WERI-Rb-1 (cell line): ENCODE results near the gene ROCK1.
A peak's percentile ranks its signal among the peaks of the same experiment; 100 is the strongest.
"Not testable (repeated sequence)": the region's sequence is repeated elsewhere in the genome, so short reads cannot be mapped to it uniquely, and the experiment has no call there.

Experiments
- DNase-seq: peaks from one replicate; pipeline ENCODE4 v3.0.0-alpha.2; 2020
- H3K27ac ChIP-seq: fragments of 250-450 bp; sonication (Bioruptor Pico); 2 replicates; pipeline ENCODE4 v1.5.1; 2020; ENCODE audit warnings: mild to moderate bottlenecking, moderate library complexity
- H3K27me3 ChIP-seq: fragments of 250-450 bp; sonication (Bioruptor Pico); 2 replicates; pipeline ENCODE4 v1.5.1; 2021; ENCODE audit warnings: mild to moderate bottlenecking, low read depth, moderate library complexity; ENCODE audit not compliant: insufficient read depth, severe bottlenecking
- H3K36me3 ChIP-seq: fragments of 250-450 bp; sonication (Bioruptor Pico); 2 replicates; pipeline ENCODE4 v1.5.1; 2020; ENCODE audit warnings: mild to moderate bottlenecking, moderate library complexity
- H3K4me3 ChIP-seq: 2 replicates; pipeline ENCODE4 v1.5.1; 2011; ENCODE audit warnings: low read depth, mild to moderate bottlenecking, control low read depth, low read length
- H3K9me3 ChIP-seq: fragments of 250-450 bp; sonication (Bioruptor Pico); 2 replicates; pipeline ENCODE4 v1.5.1; 2021; ENCODE audit warnings: mild to moderate bottlenecking, moderate library complexity; ENCODE audit not compliant: severe bottlenecking
- CTCF ChIP-seq: IDR thresholded peaks from 2 replicates; pipeline ENCODE4 v1.5.1; 2011; ENCODE audit warnings: low read depth, mild to moderate bottlenecking, control low read depth, inconsistent platforms, low read length

ROCK1 gene

DNA sequence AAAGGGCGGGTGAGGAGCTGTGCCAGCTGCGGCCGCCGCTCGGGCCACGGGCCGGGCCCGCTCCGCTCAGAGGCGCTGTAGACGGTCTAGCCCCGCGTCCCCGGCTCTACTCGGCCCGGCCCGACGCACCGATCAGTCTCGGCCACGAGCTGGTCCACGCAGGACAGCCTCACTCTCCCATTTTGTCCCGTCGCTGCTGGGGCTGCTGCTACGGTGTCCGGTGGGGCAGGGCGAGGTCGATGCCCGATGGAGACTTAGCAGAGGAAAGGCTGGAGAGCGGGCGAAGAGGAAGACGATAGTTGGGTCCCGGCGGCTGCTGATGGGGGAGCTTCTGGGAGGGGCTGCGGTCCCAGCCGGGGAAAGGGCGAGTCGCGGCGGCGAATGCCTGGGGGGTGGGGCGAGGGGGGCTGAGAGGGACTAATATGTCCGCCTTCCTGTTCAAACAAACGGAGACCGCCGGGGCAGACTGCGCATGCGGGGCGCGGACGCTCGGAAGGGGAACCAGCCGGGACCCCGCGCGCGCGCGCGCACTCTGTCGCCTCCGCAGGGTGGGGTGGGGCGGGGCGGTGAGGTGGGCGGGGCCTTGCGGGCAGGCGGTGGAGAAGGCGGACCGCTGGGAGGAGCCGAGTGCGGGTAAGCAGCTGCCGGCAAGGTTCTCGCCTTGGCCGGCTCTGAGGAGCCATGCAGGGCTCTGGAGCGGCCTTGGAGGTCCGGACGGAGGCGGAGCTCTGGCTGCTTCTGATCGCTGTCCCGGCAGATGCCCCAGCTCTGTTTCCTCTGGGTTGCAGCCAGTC lies at the start of gene ROCK1:
Gene ROCK1 (minus strand): TSS at position 468 of the 794 bp plus-strand sequence. CDS start 903 bp downstream, outside the sequence.
- Histone ChIP-seq H3K27me3 (no peaks in the 10 kb centered on the region), H3K9me3 (no peaks in the 10 kb centered on the region), H3K27ac (peak within 1 kb of the TSS; percentile 89), H3K4me3 (peak within 1 kb of the TSS; percentile 99), H3K36me3 (peaks cover 3% of the 10 kb centered on the region; the same call in 1 of the 2 replicates)
- DNase-seq, result peak; percentile 98
- TF ChIP-seq CTCF, result no peak

DNA sequence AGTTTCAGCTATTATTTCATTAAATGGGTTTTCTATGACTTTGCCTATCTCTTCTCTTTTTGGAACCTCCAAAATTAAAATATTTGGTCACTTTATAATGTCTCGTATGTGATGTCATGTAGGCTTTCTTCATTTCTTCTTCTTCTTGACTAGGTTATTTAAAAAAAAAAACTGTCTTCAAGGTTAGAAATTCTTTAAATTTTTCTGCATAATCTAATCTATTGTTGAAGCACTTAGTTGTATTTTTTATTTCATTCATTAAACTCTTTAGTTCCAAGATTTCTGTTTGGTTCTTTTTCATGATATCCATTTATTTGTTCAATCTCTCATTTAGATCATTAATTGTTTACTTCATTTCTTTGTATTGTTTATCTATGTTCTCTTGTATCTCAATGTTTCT lies 43.8 kb upstream of the ROCK1 start:
- no peak for DNase-seq
- Histone ChIP-seq H3K4me3 (no peak overlapping the region), H3K9me3 (peaks cover 6% of the 10 kb centered on the region), H3K36me3 (no peaks in the 10 kb centered on the region), H3K27ac (no peak overlapping the region), H3K27me3 (peaks cover 21% of the 10 kb centered on the region)
- TF ChIP-seq CTCF, result no peak

DNA sequence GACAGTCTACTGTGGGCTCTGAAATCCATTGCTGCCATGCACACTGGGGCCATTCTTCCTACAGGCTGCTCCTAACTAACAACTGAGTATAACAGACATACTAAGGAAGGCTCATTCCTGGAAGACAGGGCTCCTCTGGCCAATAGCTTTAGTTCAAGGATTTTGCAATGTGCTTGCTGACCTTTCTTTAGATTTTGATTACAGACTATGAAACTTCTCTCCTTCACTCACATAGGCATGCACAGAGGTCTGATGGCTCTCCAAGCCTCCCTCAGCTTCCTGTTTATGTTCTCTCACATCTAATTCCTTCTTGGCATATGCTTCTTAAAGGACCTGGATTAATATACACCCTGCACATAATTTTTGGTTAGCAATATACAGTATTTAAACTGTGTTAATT lies 34.4 kb upstream of the ROCK1 start:
- no peak for TF ChIP-seq CTCF
- H3K9me3 ChIP-seq, result no peaks in the 10 kb centered on the region
- no peak overlapping the region for H3K27ac ChIP-seq
- no peaks in the 10 kb centered on the region for H3K36me3 ChIP-seq
- DNase-seq, result no peak
- peaks cover 20% of the 10 kb centered on the region for H3K27me3 ChIP-seq
- H3K4me3 ChIP-seq, result no peak overlapping the region

DNA sequence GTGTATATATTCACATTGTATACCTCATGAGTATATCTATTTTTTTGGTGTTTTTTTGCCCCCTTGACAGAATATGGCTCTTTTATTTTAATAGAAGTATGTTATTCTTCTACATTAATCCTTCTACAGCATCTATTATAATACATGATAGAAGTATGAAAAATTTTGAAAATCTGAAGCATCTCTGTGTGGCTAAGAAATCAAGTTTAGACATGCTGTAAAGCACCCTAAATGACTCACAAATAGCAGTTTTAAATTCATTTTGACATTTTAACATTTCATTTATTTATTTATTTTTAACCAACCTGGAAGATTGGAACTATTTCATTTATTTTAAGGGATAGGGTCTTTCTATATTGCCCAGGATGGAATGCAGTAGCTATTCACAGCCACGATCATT lies 33.8 kb upstream of the ROCK1 start:
- no peak for TF ChIP-seq CTCF
- no peak overlapping the region for H3K4me3 ChIP-seq
- H3K9me3 ChIP-seq, result no peaks in the 10 kb centered on the region
- H3K27ac ChIP-seq, result no peak overlapping the region
- DNase-seq, result no peak
- H3K36me3 ChIP-seq, result no peaks in the 10 kb centered on the region
- H3K27me3 ChIP-seq, result peaks cover 18% of the 10 kb centered on the region

- Histone ChIP-seq H3K36me3 (no peaks in the 10 kb centered on the region), H3K9me3 (peaks cover 4% of the 10 kb centered on the region), H3K4me3 (no peak overlapping the region), H3K27ac (no peak overlapping the region), H3K27me3 (peaks cover 15% of the 10 kb centered on the region)
- no peak for TF ChIP-seq CTCF
- DNase-seq, result no peak
Measured at GRCh38 chr18:21141668-21142422, 30.2 kb upstream of the ROCK1 start.

- not testable (repeated sequence) for H3K4me3 ChIP-seq, H3K27ac ChIP-seq, H3K9me3 ChIP-seq, H3K27me3 ChIP-seq, DNase-seq, H3K36me3 ChIP-seq
Measured at GRCh38 chr18:21137719-21138488, 26.3 kb upstream of the ROCK1 start.
